Fibroblast of gingiva (primary cell): Measurements from ENCODE around the gene SPATA24.
"Not testable (repeated sequence)": the region's sequence is repeated elsewhere in the genome, so short reads cannot be mapped to it uniquely, and the experiment has no call there.

Experiments used
- DNase-seq: peaks from one replicate; pipeline ENCODE4 v3.0.0-alpha.2; 2011; ENCODE audit warnings: low read depth

The SPATA24 gene

DNA sequence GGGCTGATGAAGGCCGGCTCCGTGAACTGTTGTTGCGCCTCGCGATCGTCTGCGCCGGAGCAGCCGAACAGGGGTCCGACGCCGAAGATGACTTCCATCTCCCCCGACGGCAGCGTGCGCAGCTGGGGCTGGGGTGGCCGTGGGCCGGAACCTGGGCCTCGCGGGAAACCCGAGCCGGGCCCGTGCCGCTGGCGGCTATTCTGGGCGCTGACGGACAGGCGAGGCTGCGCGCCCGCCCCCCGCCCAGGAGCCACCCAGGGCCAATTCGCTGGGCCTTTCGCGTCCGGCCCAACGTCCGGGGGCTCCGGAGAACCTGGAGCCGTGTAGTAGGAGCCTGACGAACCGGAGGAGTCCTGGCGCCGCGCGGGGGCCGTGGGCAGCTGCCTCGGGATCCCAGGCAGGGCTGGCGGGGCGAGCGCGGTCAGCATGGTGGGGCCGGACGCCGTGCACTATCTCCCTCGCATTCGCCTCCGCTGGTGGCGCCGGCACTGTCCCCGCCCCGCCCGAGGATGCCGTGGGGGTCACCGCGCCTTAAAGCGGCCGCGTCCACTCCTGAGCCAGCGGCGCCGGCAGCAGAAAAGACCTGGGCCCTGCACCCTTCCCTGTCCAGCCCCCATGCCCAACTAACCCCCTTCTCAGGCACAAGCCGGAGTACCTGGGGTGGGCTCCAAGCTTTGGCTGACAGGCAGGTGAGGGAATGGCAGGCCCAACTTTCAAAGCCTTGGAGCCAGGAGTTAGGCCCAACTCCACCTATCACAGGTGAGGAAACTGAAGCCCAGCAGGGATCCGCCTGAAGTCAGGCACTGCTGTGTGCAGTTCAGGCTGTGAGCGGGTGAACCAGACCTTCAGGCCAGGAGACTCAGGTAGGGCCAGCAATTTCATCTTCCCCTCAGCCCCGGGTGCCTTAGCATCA, 9.0 kb downstream of the SPATA24 start, which contains the start of gene PROB1:
PROB1 (minus strand) TSS at position 451 of the 913 bp plus-strand sequence; CDS start at position 428, 23 bp downstream.
- peak; percentile 23 for DNase-seq

- peak; percentile 29 for DNase-seq
Measured at GRCh38 chr5:139394123-139394653, 9.7 kb downstream of the SPATA24 start.

GRCh38 chr5:139393497-139394122, 10.3 kb downstream of the SPATA24 start:
- no peak for DNase-seq

DNA sequence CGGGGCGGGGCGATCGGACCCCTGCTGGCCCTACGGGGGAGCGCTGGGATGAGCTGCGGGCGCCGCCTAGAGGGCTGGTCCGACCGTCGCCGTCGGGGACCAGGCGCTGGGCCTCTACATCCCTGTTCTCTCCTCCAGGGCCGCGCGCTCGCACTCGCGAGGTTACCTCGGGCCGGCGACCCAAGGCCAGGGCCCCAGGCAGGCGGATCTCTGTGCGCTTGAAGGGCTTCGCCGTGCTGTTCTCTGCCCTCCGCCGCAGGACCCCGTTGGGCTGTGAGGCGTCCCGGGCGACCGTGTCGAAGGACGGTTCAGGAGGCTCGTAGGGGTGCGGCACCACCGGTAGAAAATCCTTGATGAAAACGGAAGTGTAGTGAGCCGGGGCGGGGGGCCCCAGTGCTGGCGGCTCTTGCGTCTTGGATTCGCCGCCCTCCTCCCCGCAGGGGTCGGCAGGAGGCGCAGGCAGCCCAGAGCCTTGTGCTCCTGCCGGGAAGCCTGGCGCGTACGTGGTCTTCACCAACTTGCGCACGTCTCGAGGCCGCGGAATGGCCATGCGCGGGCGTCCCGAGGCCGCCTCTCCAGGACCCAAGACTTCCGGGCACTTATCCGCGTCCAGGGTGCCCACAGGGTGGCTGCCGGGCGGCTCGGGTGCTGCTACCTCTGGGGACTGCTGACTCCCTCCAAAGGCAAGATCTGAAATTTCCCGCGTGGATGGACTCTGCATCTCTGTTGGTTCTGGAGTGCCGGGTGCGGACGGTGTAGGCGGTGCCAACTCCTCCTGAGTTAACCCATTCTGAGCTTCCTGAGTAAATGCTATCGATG, 11.0 kb downstream of the SPATA24 start:
- peak; percentile 66 for DNase-seq

DNA sequence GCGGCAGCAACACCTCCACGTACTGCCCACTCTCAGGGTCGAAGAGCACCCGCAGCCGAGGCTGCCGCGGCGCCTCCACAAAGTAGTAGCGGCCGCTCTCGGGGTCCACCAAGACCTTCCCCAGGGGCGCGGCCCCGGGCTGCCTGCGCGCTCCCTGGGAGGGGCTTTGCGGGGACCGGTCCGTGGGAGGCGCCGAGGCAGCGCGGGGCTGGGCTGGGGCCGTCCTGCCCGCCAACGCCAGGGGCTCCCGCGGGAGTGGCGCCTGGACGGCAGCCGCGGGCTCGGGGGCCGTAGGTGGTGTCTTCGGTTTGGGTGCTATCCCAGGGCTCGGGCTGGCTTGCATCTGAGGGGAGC, 11.6 kb downstream of the SPATA24 start:
- DNase-seq: no peak

GRCh38 chr5:139391570-139392323, 12.1 kb downstream of the SPATA24 start:
- DNase-seq: no peak

- no peak for DNase-seq
Measured at GRCh38 chr5:139390639-139391569, 13.0 kb downstream of the SPATA24 start.

- DNase-seq: no peak
Measured at GRCh38 chr5:139389701-139390638, 13.9 kb downstream of the SPATA24 start, which contains the start of gene MZB1. Gene MZB1 (minus strand): TSS chr5:139389913. CDS start chr5:139389856, 57 bp downstream.

GRCh38 chr5:139388198-139388821, 15.6 kb downstream of the SPATA24 start:
- peak; percentile 54 for DNase-seq

- no peak for DNase-seq
Measured at GRCh38 chr5:139387611-139388197, 16.2 kb downstream of the SPATA24 start.

GRCh38 chr5:139386956-139387355, 16.9 kb downstream of the SPATA24 start:
- DNase-seq: not testable (repeated sequence)

GRCh38 chr5:139386050-139386438, 17.8 kb downstream of the SPATA24 start:
- DNase-seq: no peak

GRCh38 chr5:139385061-139386049, 18.5 kb downstream of the SPATA24 start:
- DNase-seq: no peak

DNA sequence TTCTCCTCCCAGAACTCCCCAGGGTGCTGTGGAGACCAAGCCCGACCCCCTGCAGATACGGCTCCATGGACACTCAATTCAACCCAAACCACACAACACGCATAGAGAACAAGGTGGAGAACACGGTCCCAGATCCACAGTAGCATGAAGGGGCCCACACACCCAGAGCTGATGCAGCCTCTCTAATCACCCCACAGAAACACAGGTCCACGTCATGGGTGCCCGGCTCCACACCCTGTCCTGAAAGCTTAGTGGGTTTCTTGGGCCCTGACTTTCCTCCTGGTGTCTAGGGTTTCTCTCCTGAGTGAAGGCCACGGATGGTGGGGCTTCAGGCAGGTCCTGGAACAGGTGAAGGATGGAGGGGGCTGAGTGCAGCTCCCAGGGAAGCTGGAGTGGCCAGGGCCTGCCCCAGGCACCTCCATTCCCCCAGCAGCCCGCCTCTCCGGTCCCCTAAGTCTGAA, 19.3 kb downstream of the SPATA24 start:
- DNase-seq: no peak

- DNase-seq: no peak
Measured at GRCh38 chr5:139383993-139384590, 19.8 kb downstream of the SPATA24 start.

DNA sequence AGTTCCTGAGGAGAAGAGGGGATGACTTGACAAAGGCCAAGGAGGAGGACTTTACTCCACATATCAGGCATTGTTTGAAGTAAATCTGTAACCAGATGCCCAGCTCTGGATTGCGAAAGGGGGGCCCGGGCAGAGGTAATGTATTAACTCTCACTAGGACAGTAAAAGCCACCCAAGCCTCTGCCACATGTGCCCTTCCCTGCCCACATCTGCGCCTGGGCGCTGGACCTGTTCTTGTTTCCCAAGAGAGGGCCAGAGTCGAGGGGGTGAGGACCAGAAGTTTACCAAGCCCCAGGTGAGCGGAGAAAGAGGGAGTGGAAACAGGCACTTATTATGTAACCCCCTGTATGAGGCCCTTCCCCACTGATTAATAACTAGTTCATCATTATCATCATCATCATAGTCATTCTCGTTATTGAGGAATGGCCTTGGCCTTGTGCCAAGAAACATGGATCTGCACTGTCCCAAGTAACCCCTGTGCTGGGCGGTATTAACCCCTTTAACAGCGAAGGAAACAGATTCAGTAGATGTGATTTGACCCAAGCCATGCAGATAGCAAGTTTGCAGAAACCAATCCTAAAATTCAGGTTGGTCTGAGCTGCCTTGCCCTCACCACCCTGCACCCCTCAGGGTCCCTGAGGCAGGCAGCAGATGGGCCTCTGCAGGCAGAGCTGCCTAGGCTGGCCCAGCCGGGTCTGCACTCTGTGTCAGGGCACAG, 20.5 kb downstream of the SPATA24 start, which contains the start of gene SLC23A1:
SLC23A1 (minus strand) TSS at position 23 of the 718 bp plus-strand sequence. CDS start 44 bp downstream, outside the sequence.
- peak; percentile 58 for DNase-seq
